Measurements from ENCODE around the gene SPATA33.

DNA sequence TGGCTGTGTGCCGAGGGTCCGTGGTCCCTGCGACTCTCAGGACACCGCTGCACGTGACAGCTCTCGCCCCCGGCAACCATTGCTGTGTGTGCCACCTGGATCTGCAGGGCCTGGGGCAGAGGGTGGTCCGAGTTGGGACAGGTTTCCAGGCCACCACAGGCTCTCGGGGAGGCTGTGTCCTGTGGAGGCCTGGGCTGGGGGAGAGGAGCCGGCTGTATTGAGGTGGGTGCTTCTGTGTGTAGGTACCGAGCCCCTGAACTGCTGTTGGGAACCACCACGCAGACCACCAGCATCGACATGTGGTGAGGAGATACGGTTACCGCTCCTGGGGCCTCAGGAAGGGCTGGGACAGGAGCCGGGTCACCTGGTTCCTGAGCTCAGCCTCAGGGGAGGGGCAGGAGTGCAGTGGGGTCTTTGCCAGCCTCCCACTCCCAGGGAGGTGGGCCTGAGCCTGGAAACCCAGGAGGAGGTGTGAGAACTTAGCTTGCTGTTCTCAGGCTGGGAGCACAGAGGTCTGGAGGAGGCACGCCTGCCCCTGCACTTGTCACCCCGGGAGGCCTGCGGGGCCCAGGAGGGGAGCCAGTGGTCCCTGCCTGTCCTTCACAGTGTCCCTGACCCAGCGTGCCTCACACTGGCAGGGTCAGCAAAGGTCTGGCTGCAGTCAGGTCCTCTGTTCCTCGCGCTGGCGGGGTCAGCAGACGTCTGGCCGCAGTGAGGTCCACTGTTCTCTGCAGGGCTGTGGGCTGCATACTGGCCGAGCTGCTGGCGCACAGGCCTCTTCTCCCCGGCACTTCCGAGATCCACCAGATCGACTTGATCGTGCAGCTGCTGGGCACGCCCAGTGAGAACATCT is 36.5 kb downstream of the SPATA33 start:
- TF ChIP-seq CTCF (IDR thresholded peaks at IDR 0.05; ENCODE audit: low read depth, low read length) (no peak), EZH2phosphoT487 (IDR thresholded peaks at IDR 0.05; ENCODE audit: low read depth) (no peak)

Measured in OCI-LY3 (cell line).